GM21529 (cell line): Measurements from ENCODE around the gene SRCIN1.
"Not testable (repeated sequence)": the region's sequence is repeated elsewhere in the genome, so short reads cannot be mapped to it uniquely, and the experiment has no call there.

ENCODE experiments used
- ATAC-seq: cut with Tn5 transposase; IDR thresholded peaks from one replicate; pipeline ENCODE4 v1.9.1; 2021; ENCODE audit not compliant: unreplicated experiment

SRCIN1 gene, protein sequence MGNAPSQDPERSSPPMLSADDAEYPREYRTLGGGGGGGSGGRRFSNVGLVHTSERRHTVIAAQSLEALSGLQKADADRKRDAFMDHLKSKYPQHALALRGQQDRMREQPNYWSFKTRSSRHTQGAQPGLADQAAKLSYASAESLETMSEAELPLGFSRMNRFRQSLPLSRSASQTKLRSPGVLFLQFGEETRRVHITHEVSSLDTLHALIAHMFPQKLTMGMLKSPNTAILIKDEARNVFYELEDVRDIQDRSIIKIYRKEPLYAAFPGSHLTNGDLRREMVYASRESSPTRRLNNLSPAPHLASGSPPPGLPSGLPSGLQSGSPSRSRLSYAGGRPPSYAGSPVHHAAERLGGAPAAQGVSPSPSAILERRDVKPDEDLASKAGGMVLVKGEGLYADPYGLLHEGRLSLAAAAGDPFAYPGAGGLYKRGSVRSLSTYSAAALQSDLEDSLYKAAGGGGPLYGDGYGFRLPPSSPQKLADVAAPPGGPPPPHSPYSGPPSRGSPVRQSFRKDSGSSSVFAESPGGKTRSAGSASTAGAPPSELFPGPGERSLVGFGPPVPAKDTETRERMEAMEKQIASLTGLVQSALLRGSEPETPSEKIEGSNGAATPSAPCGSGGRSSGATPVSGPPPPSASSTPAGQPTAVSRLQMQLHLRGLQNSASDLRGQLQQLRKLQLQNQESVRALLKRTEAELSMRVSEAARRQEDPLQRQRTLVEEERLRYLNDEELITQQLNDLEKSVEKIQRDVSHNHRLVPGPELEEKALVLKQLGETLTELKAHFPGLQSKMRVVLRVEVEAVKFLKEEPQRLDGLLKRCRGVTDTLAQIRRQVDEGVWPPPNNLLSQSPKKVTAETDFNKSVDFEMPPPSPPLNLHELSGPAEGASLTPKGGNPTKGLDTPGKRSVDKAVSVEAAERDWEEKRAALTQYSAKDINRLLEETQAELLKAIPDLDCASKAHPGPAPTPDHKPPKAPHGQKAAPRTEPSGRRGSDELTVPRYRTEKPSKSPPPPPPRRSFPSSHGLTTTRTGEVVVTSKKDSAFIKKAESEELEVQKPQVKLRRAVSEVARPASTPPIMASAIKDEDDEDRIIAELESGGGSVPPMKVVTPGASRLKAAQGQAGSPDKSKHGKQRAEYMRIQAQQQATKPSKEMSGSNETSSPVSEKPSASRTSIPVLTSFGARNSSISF

GRCh38 chr17:38605841-38606645 lies at the start of gene SRCIN1:
Gene SRCIN1, minus strand, starts transcription at chr17:38605952. Its CDS starts 247 bp downstream, at chr17:38605705.
- no peak for ATAC-seq

- ATAC-seq: peak; percentile 59
These were observed 49.0 kb upstream of the SRCIN1 start for GRCh38 chr17:38654411-38655398.

DNA sequence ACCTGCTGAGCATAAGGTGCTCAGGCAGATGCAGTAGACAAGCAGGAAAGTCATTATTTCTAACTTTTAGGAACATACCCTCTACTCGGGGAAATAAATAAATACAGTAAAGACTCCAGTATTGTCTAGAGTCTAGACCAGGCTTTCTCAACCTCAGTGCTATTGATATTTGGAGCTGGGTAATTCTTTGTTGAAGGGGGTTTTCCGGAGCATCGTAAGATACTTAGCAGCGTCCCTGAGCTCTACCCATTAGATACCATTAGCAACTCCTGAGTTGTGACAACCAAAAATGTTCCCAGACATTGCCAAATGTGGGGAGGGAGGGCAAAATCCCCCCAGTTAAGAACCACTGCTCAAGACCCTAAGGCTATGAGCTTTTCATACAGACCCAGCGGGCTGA lies 47.9 kb upstream of the SRCIN1 start:
- no peak for ATAC-seq

DNA sequence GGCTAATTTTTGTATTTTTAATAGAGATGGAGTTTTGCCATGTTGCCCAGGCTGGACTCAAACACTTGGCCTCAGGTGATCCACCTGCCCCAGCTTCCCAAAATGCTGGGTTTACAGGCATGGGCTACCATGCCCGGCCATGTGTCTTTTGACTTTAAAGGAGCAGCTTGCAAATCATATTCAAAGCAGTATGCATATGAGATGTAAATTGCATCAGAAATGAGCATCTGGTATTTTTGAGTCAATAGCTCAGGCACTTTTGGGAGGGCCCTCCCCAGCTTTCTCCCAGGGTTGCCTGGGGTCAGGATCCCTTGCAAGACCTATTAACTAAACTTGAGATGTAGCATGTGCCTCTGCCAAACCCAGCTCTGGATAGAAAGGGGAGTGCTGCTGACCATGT lies 47.5 kb upstream of the SRCIN1 start:
- no peak for ATAC-seq

GRCh38 chr17:38650653-38651173 lies 45.0 kb upstream of the SRCIN1 start:
- ATAC-seq: not testable (repeated sequence)

GRCh38 chr17:38637951-38638350 lies 32.2 kb upstream of the SRCIN1 start:
- ATAC-seq: no peak

DNA sequence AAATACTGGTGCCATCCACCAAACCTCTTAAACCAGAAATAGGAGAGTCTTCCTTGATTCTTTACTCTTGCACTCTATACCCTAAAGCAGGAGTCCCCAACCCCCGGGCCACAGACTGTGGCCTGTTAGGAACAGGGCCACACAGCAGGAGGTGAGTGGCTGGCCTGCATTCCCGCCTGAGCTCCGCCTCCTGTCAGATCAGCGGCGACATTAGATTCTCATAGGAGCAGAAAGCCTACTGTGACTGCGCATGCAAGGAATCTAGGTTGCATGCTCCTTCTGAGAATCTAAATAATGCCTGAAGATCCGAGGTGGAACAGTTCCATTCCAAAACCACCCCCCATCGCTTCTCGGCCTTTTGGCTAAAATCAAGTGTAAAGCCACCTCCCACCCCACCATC lies 30.3 kb upstream of the SRCIN1 start:
- no peak for ATAC-seq

- ATAC-seq: no peak
These were observed 26.6 kb upstream of the SRCIN1 start for GRCh38 chr17:38632334-38632733.

GRCh38 chr17:38628441-38628840 lies 22.7 kb upstream of the SRCIN1 start:
- no peak for ATAC-seq

GRCh38 chr17:38627957-38628356 lies 22.2 kb upstream of the SRCIN1 start:
- no peak for ATAC-seq

GRCh38 chr17:38626606-38627226 lies 21.0 kb upstream of the SRCIN1 start:
- ATAC-seq: not testable (repeated sequence)

DNA sequence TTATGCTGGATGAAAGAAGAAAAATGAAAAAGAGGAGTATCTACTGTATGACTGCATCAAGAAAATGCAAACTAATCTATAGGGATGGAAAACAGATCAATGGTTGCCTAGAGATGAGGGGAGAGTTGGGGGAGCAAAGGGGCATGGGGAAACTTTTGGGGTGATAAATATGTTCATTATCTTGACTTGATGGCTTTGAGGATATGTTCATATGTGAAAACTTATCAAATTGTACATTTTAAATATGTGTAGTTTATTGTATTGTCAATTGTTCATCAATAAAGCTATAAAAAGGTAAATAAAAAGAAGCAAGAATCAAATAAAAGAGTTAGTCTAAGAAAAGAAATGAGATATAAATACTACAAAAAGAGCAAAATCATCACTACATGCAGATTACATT lies 19.7 kb upstream of the SRCIN1 start:
- ATAC-seq: no peak

DNA sequence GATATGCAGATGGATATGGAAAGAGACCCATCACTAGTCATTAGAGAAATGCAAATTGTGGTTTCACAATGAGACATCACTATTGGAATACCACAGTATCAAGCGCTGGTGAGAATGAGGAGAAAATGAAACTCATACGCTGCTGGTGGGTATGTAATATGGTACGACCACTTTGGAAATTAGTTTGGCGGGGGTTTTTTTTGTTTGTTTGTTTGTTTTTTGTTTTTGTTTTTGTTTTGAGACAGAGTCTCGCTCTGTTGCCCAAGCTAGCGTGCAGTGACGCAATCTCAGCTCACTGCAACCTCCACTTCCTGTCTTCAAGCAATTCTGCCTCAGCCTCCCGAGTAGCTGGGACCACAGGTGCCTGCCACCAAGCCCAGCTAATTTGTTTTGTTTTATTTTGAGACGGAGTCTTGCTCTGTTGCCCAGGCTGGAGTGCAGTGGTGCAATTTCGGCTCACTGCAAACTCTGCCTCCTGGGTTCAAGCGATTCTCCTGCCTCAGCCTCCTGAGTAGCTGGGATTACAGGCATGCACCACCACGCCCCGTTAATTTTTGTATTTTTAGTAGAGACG lies 19.1 kb upstream of the SRCIN1 start:
- ATAC-seq: peak; percentile 66

DNA sequence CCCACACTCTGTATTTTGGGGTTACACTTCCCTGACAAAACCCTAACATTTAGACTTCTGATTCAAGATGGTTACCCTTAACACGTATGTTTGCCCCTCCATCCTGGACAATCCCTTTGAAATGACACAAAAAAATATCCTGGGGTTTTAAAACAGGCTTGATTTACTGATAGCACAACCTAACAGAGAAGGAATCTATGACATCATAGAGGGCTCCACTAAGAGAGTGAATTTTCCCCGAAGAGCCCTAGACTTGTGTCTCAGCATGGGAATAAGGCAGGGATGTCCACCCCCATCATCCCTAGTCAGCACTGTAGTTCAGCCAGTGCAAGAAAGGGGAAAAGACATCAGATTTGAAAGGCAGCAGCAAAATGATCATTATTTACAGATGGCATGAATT lies 15.8 kb upstream of the SRCIN1 start:
- ATAC-seq: no peak

- no peak for ATAC-seq
These were observed 15.0 kb upstream of the SRCIN1 start for GRCh38 chr17:38620551-38621277.

DNA sequence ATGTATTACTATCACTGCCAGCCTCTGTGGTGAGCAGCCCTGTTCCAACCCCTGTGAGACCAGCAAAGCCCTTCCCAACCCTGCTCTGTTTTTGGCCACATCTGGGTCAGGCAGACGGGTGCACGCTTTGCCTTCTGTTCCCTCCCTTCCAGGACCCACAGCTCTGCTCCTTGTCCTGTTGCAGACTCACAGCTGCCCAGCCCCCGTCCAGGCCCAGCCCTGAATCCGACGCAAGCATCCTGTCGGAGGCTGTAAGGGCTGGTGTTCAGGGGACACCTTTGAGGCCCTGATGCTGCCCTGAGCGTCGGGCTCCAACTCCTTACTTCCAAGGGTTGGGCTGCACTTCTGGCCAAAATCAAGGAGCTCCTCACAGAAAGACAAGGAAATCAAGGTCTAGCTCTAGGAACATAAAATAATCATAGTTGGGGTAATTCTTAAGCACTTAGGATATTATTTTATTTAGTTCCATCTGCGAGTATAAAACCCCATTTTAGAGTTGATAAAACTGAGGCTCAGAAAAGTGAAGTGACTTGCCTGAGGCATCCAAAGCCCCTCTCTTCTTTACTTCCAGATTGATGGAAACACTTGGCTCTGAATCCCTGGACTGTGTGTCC lies 14.3 kb upstream of the SRCIN1 start:
- ATAC-seq: no peak

GRCh38 chr17:38619451-38619795 lies 13.7 kb upstream of the SRCIN1 start:
- no peak for ATAC-seq
